K562 (cell line): ENCODE results near the gene RPH3AL. TPM values are rescaled to one million over a fixed set of nuclear protein-coding genes. Genes with fewer than 3 reads are reported as not detected.

Experiments
- ATAC-seq: fragments of 200-7000 bp; cut with Tn5 transposase; 3 replicates; pipeline ENCODE4 v1.9.1; 2020; ENCODE audit warnings: moderate library complexity
- BruUV-seq: library from RNA; stranded (reverse); fragments of 400-500 nt; replicated peaks from 2 replicates; lab custom pipeline; 2021; lab: Mats Ljungman, UMichigan
- CTCF ChIA-PET: fragments of 300-600 bp; formaldehyde crosslinking; extraction: SDS; loops from one replicate; lab custom pipeline; 2021; ENCODE audit warnings: low intra/inter-chr PET ratio; lab: Yijun Ruan, JAX
- POLR2A ChIA-PET: fragments of 300-600, 350-650 bp; sonication (Branson Sonifier 250); formaldehyde crosslinking; extraction: SDS; loops from one replicate; lab custom pipeline; 2021; ENCODE audit warnings: antibody characterized with exemption, inconsistent platforms; lab: Yijun Ruan, JAX
- DNase-seq, 4 experiments: peaks; one replicate each; pipeline versions ENCODE4 v3.0.0 to v3.0.0-alpha.2; 2011 to 2018; ENCODE audit warnings: low spot score in 3 of 4, mixed read lengths in 3 of 4; ENCODE audit errors: extremely low read depth in 1 of 4
- FAIRE-seq: peaks from 2 replicates; lab custom pipeline; 2011; peaks lifted over from hg19 to GRCh38; lab: Jason Lieb, UNC
- H2AFZ ChIP-seq: 2 replicates; pipeline ENCODE4 v1.6.0; 2011; ENCODE audit warnings: low read depth, low read length, control low read depth, inconsistent platforms
- H3K27ac ChIP-seq: fragments of 200-600 bp; 3 replicates; pipeline ENCODE4 v1.8.0; 2011; ENCODE audit warnings: low read depth, mild to moderate bottlenecking, control low read depth, inconsistent platforms, low read length, moderate library complexity, mixed read lengths; ENCODE audit errors: extremely low read depth
- H3K27me3 ChIP-seq, 2 experiments: fragments of 300-600 bp in 1 of 2; 2 replicates in 1 of 2; 3 replicates in 1 of 2; pipeline versions ENCODE4 v1.6.0 to v1.8.0; 2011; ENCODE audit warnings: inconsistent platforms in 2 of 2, low read length in 2 of 2, mild to moderate bottlenecking in 1 of 2, mixed read lengths in 1 of 2, moderate library complexity in 1 of 2; ENCODE audit not compliant: control insufficient read depth in 2 of 2, insufficient read depth in 2 of 2
- H3K36me3 ChIP-seq: fragments of 300-600 bp; 3 replicates; pipeline ENCODE4 v1.8.0; 2011; ENCODE audit warnings: mild to moderate bottlenecking, low read length, inconsistent platforms; ENCODE audit not compliant: control insufficient read depth, insufficient read depth
- H3K4me1 ChIP-seq, 2 experiments: fragments of 200-600 bp in 1 of 2; replicated peaks in 1 of 2; 2 replicates in 1 of 2; 3 replicates in 1 of 2; pipeline versions ENCODE4 v1.5.1 to v1.8.0; 2011; ENCODE audit warnings: inconsistent platforms in 2 of 2, low read length in 2 of 2, mild to moderate bottlenecking in 1 of 2, mixed read lengths in 1 of 2, moderate library complexity in 1 of 2; ENCODE audit not compliant: control insufficient read depth in 2 of 2, insufficient read depth in 2 of 2
- H3K4me2 ChIP-seq: 2 replicates; pipeline ENCODE4 v1.6.1; 2011; ENCODE audit warnings: low read length, control low read depth, inconsistent platforms, mixed read lengths; ENCODE audit not compliant: insufficient read depth
- H3K4me3 ChIP-seq: fragments of 200-600 bp; sonication (generic), shearing (Covaris generic); 2 replicates; pipeline ENCODE4 v1.5.1; 2016; ENCODE audit warnings: control low read depth, inconsistent platforms
- H3K79me2 ChIP-seq: fragments of 200-600 bp; 3 replicates; pipeline ENCODE4 v1.8.0; 2011; ENCODE audit warnings: low read length, inconsistent platforms; ENCODE audit not compliant: control insufficient read depth, insufficient read depth
- H3K9ac ChIP-seq, 2 experiments: 2 replicates each; pipeline versions ENCODE4 v1.6.0 to v1.6.1; 2011; ENCODE audit warnings: low read depth in 2 of 2, low read length in 2 of 2, control low read depth in 1 of 2, inconsistent platforms in 1 of 2, mild to moderate bottlenecking in 1 of 2, mixed read lengths in 1 of 2; ENCODE audit not compliant: insufficient read depth in 1 of 2
- H3K9me1 ChIP-seq: one replicate; pipeline ENCODE4 v1.6.0; 2011; ENCODE audit warnings: inconsistent platforms, mild to moderate bottlenecking, low read length, moderate library complexity; ENCODE audit not compliant: control insufficient read depth, insufficient read depth
- H3K9me3 ChIP-seq: replicated peaks from 2 replicates; pipeline ENCODE4 v1.5.1; 2011; ENCODE audit warnings: low read depth, low read length, inconsistent platforms; ENCODE audit not compliant: control insufficient read depth, insufficient read depth
- H4K20me1 ChIP-seq: replicated peaks from 2 replicates; pipeline ENCODE4 v1.6.1; 2011; ENCODE audit warnings: low read length, inconsistent platforms, mixed read lengths; ENCODE audit not compliant: control insufficient read depth, insufficient read depth
- CBFA2T2 ChIP-seq: fragments of 450-650 bp; conservative IDR thresholded peaks from 2 replicates; pipeline ENCODE4 v1.6.1; 2017; ENCODE audit warnings: mild to moderate bottlenecking
- CEBPG ChIP-seq, 3 experiments: fragments of 200-800 bp in 1 of 3; sonication (Bioruptor generic) in 1 of 3; sonication (generic) in 1 of 3; formaldehyde crosslinking in 1 of 3; IDR thresholded peaks in 2 of 3; conservative IDR thresholded peaks in 1 of 3; 2 replicates each; pipeline versions ENCODE4 v1.6.1 to v1.8.0; 2016 to 2022; ENCODE audit warnings: missing compliant biosample characterization in 2 of 3, missing genetic modification characterization in 2 of 3, mild to moderate bottlenecking in 1 of 3, missing genetic modification reagents in 1 of 3
- ETV1 ChIP-seq: fragments of 450-650 bp; conservative IDR thresholded peaks from 2 replicates; pipeline ENCODE4 v1.6.1; 2016; ENCODE audit warnings: missing genetic modification characterization, control low read depth, low read depth, missing compliant biosample characterization
- NCOA1 ChIP-seq: fragments of 450-650 bp; IDR thresholded peaks from 2 replicates; pipeline ENCODE4 v1.6.1; 2016; ENCODE audit warnings: low read depth
- NFE2 ChIP-seq: IDR thresholded peaks from 2 replicates; pipeline ENCODE4 v1.6.1; 2014; ENCODE audit warnings: antibody characterized with exemption, low read depth
- SMAD1 ChIP-seq: fragments of 150-350 bp; IDR thresholded peaks from 2 replicates; pipeline ENCODE4 v1.6.1; 2014; ENCODE audit warnings: low read length, low read depth; ENCODE audit not compliant: partially characterized antibody
- TGIF2 ChIP-seq: sonication (generic); formaldehyde crosslinking; IDR thresholded peaks from 2 replicates; pipeline ENCODE4 v1.8.1; 2022; ENCODE audit warnings: mild to moderate bottlenecking, missing genetic modification reagents, moderate library complexity
- ZC3H11A ChIP-seq: IDR thresholded peaks from 2 replicates; pipeline ENCODE4 v1.6.1; 2012; ENCODE audit warnings: low read depth, low read length, improper control_type of control experiment
- ZNF197 ChIP-seq: fragments of 200-800 bp; sonication (Bioruptor generic); IDR thresholded peaks from 2 replicates; pipeline ENCODE4 v1.6.1; 2016; ENCODE audit warnings: low read depth, missing genetic modification characterization, missing compliant biosample characterization
- WGBS: fragments of 100-300 bp; shearing (Covaris generic); methylation state at CpG from one replicate; pipeline ENCODE4 v1.1.6; 2016; ENCODE audit warnings: low coverage, mixed read lengths; ENCODE audit not compliant: insufficient coverage; ENCODE audit errors: missing lambda C conversion rate; 5-methylcytosine and 5-hydroxymethylcytosine counted together
- in situ Hi-C: fragments of 300-500 bp; cut with MboI; formaldehyde crosslinking; loops from 4 replicates; pipeline ENCODE4 v1.15.0; 2018; ENCODE audit warnings: inconsistent platforms, mixed read lengths
- intact Hi-C: fragments of 100-400 bp; cut with micrococcal nuclease; formaldehyde crosslinking; loops from 2 replicates; pipeline ENCODE4 v1.14.2; 2022
- polyA plus RNA-seq, 8 experiments: library from polyadenylated mRNA; depleted of rRNA in 4 of 8; stranded (reverse) in 5 of 8; unstranded in 3 of 8; fragments of >200 nt; fragmentation: Nextera tagmentation in 2 of 8; fragmentation: Illumina TruSeq in 1 of 8; extraction: Ambion mirVana in 2 of 8; extraction: Trizol in 1 of 8; gene quantifications; 2 replicates each; pipeline versions ENCODE4 v1.2.1 to v1.2.3, GENCODE V29; 2011 to 2014; ENCODE audit warnings: inconsistent platforms in 1 of 8, missing spikeins in 1 of 8
- total RNA-seq, 7 experiments: library from RNA; depleted of rRNA in 6 of 7; stranded (reverse); fragments of >200 nt in 6 of 7; fragmentation: Illumina TruSeq in 2 of 7; extraction: Trizol in 2 of 7; gene quantifications; 2 replicates each; pipeline versions ENCODE4 v1.2.1 to v1.2.3, GENCODE V29; 2011 to 2021; ENCODE audit warnings: low replicate concordance in 1 of 7
- TF ChIP-seq, protein P1 (sequence below): fragments of 200-600 bp; sonication (generic); IDR thresholded peaks from one replicate; pipeline ENCODE4 v1.6.1; 2012; ENCODE audit warnings: mild to moderate bottlenecking, low read depth, low read length, inconsistent platforms

RPH3AL gene
- total and polyA plus RNA-seq, 9 of the 15 experiments (the other 6 are each of a cell fraction or from before 2014, with no cell fraction given), result 0.18 to 1.7 (median 0.39) TPM

DNA sequence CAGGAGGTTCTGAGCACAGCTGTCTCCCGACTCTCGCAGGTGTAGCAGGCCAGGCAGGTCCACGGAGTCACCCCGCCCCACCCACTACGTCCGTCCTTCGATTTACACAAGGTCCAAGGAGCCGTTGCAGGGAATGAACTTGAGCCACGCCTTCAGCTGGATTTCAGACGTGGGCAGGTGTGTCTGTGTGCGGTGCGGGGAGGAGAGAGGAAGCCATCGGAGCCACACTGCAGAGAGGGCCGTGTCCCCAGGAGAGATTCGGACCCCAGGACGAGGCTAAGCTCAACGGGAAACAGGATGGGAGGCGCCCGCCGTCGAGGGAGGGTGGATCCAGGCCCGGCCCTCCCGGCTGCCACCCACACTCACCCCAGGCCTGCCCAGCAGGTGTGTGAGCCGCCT, 50.3 kb downstream of the RPH3AL start:
- 5% methylated on average over 4 of the region's 24 CpGs for WGBS
- Histone ChIP-seq H3K27me3 (peaks cover 5 to 25% of the 10 kb centered on the region in 2 experiments; a peak in 4 of 5 replicates), H3K27ac (no peak overlapping the region), H3K9ac (no peak overlapping the region), H3K4me2 (no peak overlapping the region), H2AFZ (no peak overlapping the region), H3K4me3 (no peak overlapping the region), H3K36me3 (no peaks in the 10 kb centered on the region), H3K4me1 (peaks cover 0 to 8% of the 10 kb centered on the region in 2 experiments; a peak in 2 of 5 replicates), H3K9me1 (no peaks in the 10 kb centered on the region), H3K9me3 (no peaks in the 10 kb centered on the region), H4K20me1 (no peaks in the 10 kb centered on the region; the same call in 1 of the 2 replicates), H3K79me2 (no peaks in the 10 kb centered on the region)
- in situ Hi-C loops (no loop called here), intact Hi-C loops (no loop called here)
- FAIRE-seq, result no peak
- ChIA-PET CTCF (no interaction called here), POLR2A (no interaction called here)
- ATAC-seq, result no peak
- BruUV-seq, result no TSS peak
- no peak for DNase-seq
- no peak for TF ChIP-seq SMAD1
- no peak for TF ChIP-seq ZNF197 (CRISPR knock-in tag)
- TF ChIP-seq ZC3H11A, result no peak
- TF ChIP-seq TGIF2 (CRISPR knock-in tag), result no peak
- TF ChIP-seq NCOA1, result no peak
- TF ChIP-seq CEBPG (CRISPR knock-in tag; IDR thresholded peaks at IDR 0.05), result no peak
- no peak for TF ChIP-seq CEBPG (tag; conservative IDR thresholded peaks at IDR 0.05 in 1 of 2, IDR thresholded peaks at IDR 0.05 in 1 of 2)
- no peak for TF ChIP-seq NFE2
- TF ChIP-seq, protein P1, sequence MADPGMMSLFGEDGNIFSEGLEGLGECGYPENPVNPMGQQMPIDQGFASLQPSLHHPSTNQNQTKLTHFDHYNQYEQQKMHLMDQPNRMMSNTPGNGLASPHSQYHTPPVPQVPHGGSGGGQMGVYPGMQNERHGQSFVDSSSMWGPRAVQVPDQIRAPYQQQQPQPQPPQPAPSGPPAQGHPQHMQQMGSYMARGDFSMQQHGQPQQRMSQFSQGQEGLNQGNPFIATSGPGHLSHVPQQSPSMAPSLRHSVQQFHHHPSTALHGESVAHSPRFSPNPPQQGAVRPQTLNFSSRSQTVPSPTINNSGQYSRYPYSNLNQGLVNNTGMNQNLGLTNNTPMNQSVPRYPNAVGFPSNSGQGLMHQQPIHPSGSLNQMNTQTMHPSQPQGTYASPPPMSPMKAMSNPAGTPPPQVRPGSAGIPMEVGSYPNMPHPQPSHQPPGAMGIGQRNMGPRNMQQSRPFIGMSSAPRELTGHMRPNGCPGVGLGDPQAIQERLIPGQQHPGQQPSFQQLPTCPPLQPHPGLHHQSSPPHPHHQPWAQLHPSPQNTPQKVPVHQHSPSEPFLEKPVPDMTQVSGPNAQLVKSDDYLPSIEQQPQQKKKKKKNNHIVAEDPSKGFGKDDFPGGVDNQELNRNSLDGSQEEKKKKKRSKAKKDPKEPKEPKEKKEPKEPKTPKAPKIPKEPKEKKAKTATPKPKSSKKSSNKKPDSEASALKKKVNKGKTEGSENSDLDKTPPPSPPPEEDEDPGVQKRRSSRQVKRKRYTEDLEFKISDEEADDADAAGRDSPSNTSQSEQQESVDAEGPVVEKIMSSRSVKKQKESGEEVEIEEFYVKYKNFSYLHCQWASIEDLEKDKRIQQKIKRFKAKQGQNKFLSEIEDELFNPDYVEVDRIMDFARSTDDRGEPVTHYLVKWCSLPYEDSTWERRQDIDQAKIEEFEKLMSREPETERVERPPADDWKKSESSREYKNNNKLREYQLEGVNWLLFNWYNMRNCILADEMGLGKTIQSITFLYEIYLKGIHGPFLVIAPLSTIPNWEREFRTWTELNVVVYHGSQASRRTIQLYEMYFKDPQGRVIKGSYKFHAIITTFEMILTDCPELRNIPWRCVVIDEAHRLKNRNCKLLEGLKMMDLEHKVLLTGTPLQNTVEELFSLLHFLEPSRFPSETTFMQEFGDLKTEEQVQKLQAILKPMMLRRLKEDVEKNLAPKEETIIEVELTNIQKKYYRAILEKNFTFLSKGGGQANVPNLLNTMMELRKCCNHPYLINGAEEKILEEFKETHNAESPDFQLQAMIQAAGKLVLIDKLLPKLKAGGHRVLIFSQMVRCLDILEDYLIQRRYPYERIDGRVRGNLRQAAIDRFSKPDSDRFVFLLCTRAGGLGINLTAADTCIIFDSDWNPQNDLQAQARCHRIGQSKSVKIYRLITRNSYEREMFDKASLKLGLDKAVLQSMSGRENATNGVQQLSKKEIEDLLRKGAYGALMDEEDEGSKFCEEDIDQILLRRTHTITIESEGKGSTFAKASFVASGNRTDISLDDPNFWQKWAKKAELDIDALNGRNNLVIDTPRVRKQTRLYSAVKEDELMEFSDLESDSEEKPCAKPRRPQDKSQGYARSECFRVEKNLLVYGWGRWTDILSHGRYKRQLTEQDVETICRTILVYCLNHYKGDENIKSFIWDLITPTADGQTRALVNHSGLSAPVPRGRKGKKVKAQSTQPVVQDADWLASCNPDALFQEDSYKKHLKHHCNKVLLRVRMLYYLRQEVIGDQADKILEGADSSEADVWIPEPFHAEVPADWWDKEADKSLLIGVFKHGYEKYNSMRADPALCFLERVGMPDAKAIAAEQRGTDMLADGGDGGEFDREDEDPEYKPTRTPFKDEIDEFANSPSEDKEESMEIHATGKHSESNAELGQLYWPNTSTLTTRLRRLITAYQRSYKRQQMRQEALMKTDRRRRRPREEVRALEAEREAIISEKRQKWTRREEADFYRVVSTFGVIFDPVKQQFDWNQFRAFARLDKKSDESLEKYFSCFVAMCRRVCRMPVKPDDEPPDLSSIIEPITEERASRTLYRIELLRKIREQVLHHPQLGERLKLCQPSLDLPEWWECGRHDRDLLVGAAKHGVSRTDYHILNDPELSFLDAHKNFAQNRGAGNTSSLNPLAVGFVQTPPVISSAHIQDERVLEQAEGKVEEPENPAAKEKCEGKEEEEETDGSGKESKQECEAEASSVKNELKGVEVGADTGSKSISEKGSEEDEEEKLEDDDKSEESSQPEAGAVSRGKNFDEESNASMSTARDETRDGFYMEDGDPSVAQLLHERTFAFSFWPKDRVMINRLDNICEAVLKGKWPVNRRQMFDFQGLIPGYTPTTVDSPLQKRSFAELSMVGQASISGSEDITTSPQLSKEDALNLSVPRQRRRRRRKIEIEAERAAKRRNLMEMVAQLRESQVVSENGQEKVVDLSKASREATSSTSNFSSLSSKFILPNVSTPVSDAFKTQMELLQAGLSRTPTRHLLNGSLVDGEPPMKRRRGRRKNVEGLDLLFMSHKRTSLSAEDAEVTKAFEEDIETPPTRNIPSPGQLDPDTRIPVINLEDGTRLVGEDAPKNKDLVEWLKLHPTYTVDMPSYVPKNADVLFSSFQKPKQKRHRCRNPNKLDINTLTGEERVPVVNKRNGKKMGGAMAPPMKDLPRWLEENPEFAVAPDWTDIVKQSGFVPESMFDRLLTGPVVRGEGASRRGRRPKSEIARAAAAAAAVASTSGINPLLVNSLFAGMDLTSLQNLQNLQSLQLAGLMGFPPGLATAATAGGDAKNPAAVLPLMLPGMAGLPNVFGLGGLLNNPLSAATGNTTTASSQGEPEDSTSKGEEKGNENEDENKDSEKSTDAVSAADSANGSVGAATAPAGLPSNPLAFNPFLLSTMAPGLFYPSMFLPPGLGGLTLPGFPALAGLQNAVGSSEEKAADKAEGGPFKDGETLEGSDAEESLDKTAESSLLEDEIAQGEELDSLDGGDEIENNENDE, result no peak
- no peak for TF ChIP-seq ETV1 (tag)
- TF ChIP-seq CBFA2T2, result no peak
